GM12878 (cell line): ENCODE data around the gene NPTN. TPM values are rescaled to one million over a fixed set of nuclear protein-coding genes. Genes with fewer than 3 reads are reported as not detected.

Experiments
- ATAC-seq: fragments of 200-7000 bp; cut with Tn5 transposase; 3 replicates; pipeline ENCODE4 v1.9.1; 2020; ENCODE audit warnings: mild to moderate bottlenecking, moderate library complexity
- BruUV-seq: library from RNA; stranded (reverse); fragments of 400-500 nt; replicated peaks from 2 replicates; lab custom pipeline; 2021; lab: Mats Ljungman, UMichigan
- CTCF ChIA-PET: fragments of 300-600 bp; sonication (Branson Sonifier 250); formaldehyde crosslinking; extraction: SDS; loops from one replicate; lab custom pipeline; 2021; ENCODE audit warnings: inconsistent platforms; lab: Yijun Ruan, JAX
- POLR2A ChIA-PET: fragments of 350-600 bp; formaldehyde crosslinking; extraction: SDS; loops from one replicate; lab custom pipeline; 2021; ENCODE audit warnings: inconsistent platforms; lab: Charles Lee
- RAD21 ChIA-PET: fragments of 300-600 bp; sonication (Branson Sonifier 250); formaldehyde crosslinking; loops from one replicate; lab custom pipeline; 2023; ENCODE audit warnings: antibody characterized with exemption; ENCODE audit not compliant: unreplicated experiment; lab: Charles Lee
- SMC1A ChIA-PET: fragments of 300-600 bp; sonication (Branson Sonifier 250); formaldehyde crosslinking; loops from one replicate; lab custom pipeline; 2023; ENCODE audit not compliant: unreplicated experiment, uncharacterized antibody; lab: Charles Lee
- DNase-seq: peaks from one replicate; pipeline ENCODE4 v3.0.0-alpha.2; 2011; ENCODE audit warnings: low read depth, low spot score
- FAIRE-seq: peaks from 3 replicates; lab custom pipeline; 2011; peaks lifted over from hg19 to GRCh38; lab: Jason Lieb, UNC
- H2AFZ ChIP-seq: 2 replicates; pipeline ENCODE4 v1.6.0; 2011; ENCODE audit warnings: low read depth, low read length, control low read depth; ENCODE audit not compliant: control insufficient read depth
- H3K27ac ChIP-seq: 2 replicates; pipeline ENCODE4 v1.5.1; 2011; ENCODE audit warnings: control low read depth; ENCODE audit not compliant: control insufficient read depth, insufficient read depth
- H3K27me3 ChIP-seq, 2 experiments: replicated peaks in 1 of 2; 2 replicates each; pipeline versions ENCODE4 v1.6.0 to v1.6.1; 2011; ENCODE audit warnings: low read length in 1 of 2; ENCODE audit not compliant: control insufficient read depth in 2 of 2, insufficient read depth in 2 of 2
- H3K36me3 ChIP-seq, 2 experiments: 2 replicates each; pipeline ENCODE4 v1.5.1; 2011; ENCODE audit warnings: low read length in 1 of 2; ENCODE audit not compliant: control insufficient read depth in 2 of 2, insufficient read depth in 2 of 2
- H3K4me1 ChIP-seq: 2 replicates; pipeline ENCODE4 v1.6.1; 2011; ENCODE audit warnings: mild to moderate bottlenecking, low read length, moderate library complexity, mixed read lengths; ENCODE audit not compliant: control insufficient read depth, insufficient read depth
- H3K4me2 ChIP-seq: 2 replicates; pipeline ENCODE4 v1.6.0; 2011; ENCODE audit warnings: control low read depth; ENCODE audit not compliant: control insufficient read depth, insufficient read depth
- H3K4me3 ChIP-seq: fragments of 200-600 bp; sonication (generic); 2 replicates; pipeline ENCODE4 v1.5.1; 2016
- H3K79me2 ChIP-seq: 2 replicates; pipeline ENCODE4 v1.6.0; 2011; ENCODE audit warnings: low read length; ENCODE audit not compliant: control insufficient read depth, insufficient read depth
- H3K9ac ChIP-seq: 2 replicates; pipeline ENCODE4 v1.8.0; 2011; ENCODE audit warnings: low read length, control low read depth, mixed read lengths; ENCODE audit not compliant: control insufficient read depth, insufficient read depth
- H3K9me3 ChIP-seq: replicated peaks from 3 replicates; pipeline ENCODE4 v1.5.1; 2011; ENCODE audit warnings: mild to moderate bottlenecking, low read length; ENCODE audit not compliant: control insufficient read depth, insufficient read depth
- H4K20me1 ChIP-seq: 2 replicates; pipeline ENCODE4 v1.6.0; 2011; ENCODE audit not compliant: control insufficient read depth, insufficient read depth
- CEBPZ ChIP-seq: fragments of 150-350 bp; IDR thresholded peaks from 2 replicates; pipeline ENCODE4 v1.6.1; 2016; ENCODE audit warnings: low read depth, low read length
- CUX1 ChIP-seq: IDR thresholded peaks from 2 replicates; pipeline ENCODE4 v1.6.1; 2012; ENCODE audit warnings: improper control_type of control experiment, low read depth, low read length; ENCODE audit not compliant: insufficient replicate concordance
- EGR1 ChIP-seq, 2 experiments: IDR thresholded peaks; 1 replicate in 1 of 2; 2 replicates in 1 of 2; pipeline ENCODE4 v1.6.1; 2011 to 2012; ENCODE audit warnings: low read depth in 2 of 2, low read length in 2 of 2, borderline replicate concordance in 1 of 2, mild to moderate bottlenecking in 1 of 2, moderate library complexity in 1 of 2
- ESRRA ChIP-seq: IDR thresholded peaks from 2 replicates; pipeline ENCODE4 v1.6.1; 2012; ENCODE audit warnings: mild to moderate bottlenecking, low read length, improper control_type of control experiment
- IRF4 ChIP-seq: IDR thresholded peaks from 2 replicates; pipeline ENCODE4 v1.6.1; 2011; ENCODE audit warnings: low read depth, low read length
- RB1 ChIP-seq: fragments of 450-650 bp; formaldehyde crosslinking; IDR thresholded peaks from 2 replicates; pipeline ENCODE4 v1.6.1; 2017; ENCODE audit warnings: mild to moderate bottlenecking, borderline replicate concordance
- RUNX3 ChIP-seq: IDR thresholded peaks from 2 replicates; pipeline ENCODE4 v1.6.1; 2012; ENCODE audit warnings: low read length, inconsistent platforms
- WGBS: methylation state at CpG from one replicate; pipeline ENCODE4 v1.1.6; 2016; ENCODE audit warnings: low lambda C conversion rate; ENCODE audit not compliant: insufficient replicate concordance, insufficient coverage; ENCODE audit errors: missing lambda C conversion rate; 5-methylcytosine and 5-hydroxymethylcytosine counted together
- in situ Hi-C: fragments of 300-500 bp; cut with MboI; formaldehyde crosslinking; loops from 9 replicates; pipeline ENCODE4 v1.14.3; 2018; ENCODE audit warnings: mixed read lengths
- intact Hi-C: fragments of 100-400 bp; cut with micrococcal nuclease; formaldehyde crosslinking; loops from one replicate; pipeline ENCODE4 v1.14.2; 2022; ENCODE audit not compliant: unreplicated experiment
- polyA plus RNA-seq, 11 experiments: library from polyadenylated mRNA; depleted of rRNA in 4 of 11; unstranded in 6 of 11; stranded (reverse) in 5 of 11; fragments of >200 nt; fragmentation: Nextera tagmentation in 4 of 11; fragmentation: Illumina TruSeq in 1 of 11; extraction: Ambion mirVana in 4 of 11; extraction: Trizol in 1 of 11; gene quantifications; 1 replicate in 1 of 11; 2 replicates in 10 of 11; pipeline versions ENCODE4 v1.2.1 to v1.2.3, GENCODE V29; 2011 to 2016; ENCODE audit warnings: inconsistent platforms in 2 of 11, missing spikeins in 2 of 11, low read depth in 1 of 11
- total RNA-seq, 4 experiments: library from RNA; depleted of rRNA in 3 of 4; stranded (reverse); fragments of >200 nt in 3 of 4; fragmentation: Illumina TruSeq in 1 of 4; extraction: Trizol in 1 of 4; gene quantifications; 2 replicates each; pipeline versions ENCODE4 v1.2.1 to v1.2.3, GENCODE V29; 2013 to 2021
- TF ChIP-seq, protein P1 (sequence below): IDR thresholded peaks from 2 replicates; pipeline ENCODE4 v1.6.1; 2011; ENCODE audit warnings: mild to moderate bottlenecking, low read depth, low read length, moderate library complexity; ENCODE audit not compliant: insufficient replicate concordance

Gene NPTN
- total and polyA plus RNA-seq, 10 of the 15 experiments (the other 5 are each of a cell fraction or from before 2014, with no cell fraction given): 17.8 to 79.1 (median 41.7) TPM

GRCh38 chr15:73593304-73594074 is 39.7 kb downstream of the NPTN start:
- FAIRE-seq (no peak), ATAC-seq (no peak), DNase-seq (no peak)
- Histone ChIP-seq H3K79me2 (peaks cover 12% of the 10 kb centered on the region), H3K9ac (no peak overlapping the region), H3K4me2 (no peak overlapping the region), H3K9me3 (no peaks in the 10 kb centered on the region), H4K20me1 (no peaks in the 10 kb centered on the region), H3K4me3 (no peak overlapping the region), H2AFZ (no peak overlapping the region), H3K4me1 (peaks cover 3% of the 10 kb centered on the region; the same call in 1 of the 2 replicates), H3K27ac (no peak overlapping the region), H3K36me3 (peaks cover 1 to 21% of the 10 kb centered on the region in 2 experiments; a peak in 3 of 4 replicates), H3K27me3 (no peaks in the 10 kb centered on the region)
- 92% methylated on average over 9 of the region's 9 CpGs for WGBS
- in situ Hi-C loops (no loop called here), intact Hi-C loops (no loop called here)
- RAD21 ChIA-PET: no interaction called here
- CTCF ChIA-PET: interaction anchor here (0.5 to 6.0 kb wide), 3 partner anchors 26 to 42 kb away, joined by 3 to 30 read pairs (median 3); no protein-coding TSS in a partner anchor
- BruUV-seq: no TSS peak
- POLR2A ChIA-PET: no interaction called here
- no peak for TF ChIP-seq ESRRA
- no peak for TF ChIP-seq RUNX3
- no peak for TF ChIP-seq IRF4
- no peak for TF ChIP-seq CUX1
- TF ChIP-seq CEBPZ: no peak
- TF ChIP-seq EGR1 (IDR thresholded peaks at IDR 0.05; ENCODE audit: borderline replicate concordance in 1 of 2, low read depth in 2 of 2, low read length in 2 of 2): no peak
- TF ChIP-seq, protein P1, sequence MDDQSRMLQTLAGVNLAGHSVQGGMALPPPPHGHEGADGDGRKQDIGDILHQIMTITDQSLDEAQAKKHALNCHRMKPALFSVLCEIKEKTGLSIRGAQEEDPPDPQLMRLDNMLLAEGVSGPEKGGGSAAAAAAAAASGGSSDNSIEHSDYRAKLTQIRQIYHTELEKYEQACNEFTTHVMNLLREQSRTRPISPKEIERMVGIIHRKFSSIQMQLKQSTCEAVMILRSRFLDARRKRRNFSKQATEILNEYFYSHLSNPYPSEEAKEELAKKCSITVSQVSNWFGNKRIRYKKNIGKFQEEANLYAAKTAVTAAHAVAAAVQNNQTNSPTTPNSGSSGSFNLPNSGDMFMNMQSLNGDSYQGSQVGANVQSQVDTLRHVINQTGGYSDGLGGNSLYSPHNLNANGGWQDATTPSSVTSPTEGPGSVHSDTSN: no peak
- TF ChIP-seq RB1: no peak
- SMC1A ChIA-PET: interaction anchor here (6.9 kb wide), 1 partner anchor 14 kb away, joined by 40 read pairs; no protein-coding TSS in a partner anchor
